H9 (cell line): Measurements from ENCODE around the gene TBC1D22A. TPM values are rescaled to one million over a fixed set of nuclear protein-coding genes. Genes with fewer than 3 reads are reported as not detected.

Experiments
- DNase-seq: peaks from one replicate; pipeline ENCODE4 v3.0.0-alpha.2; 2017
- H2AFZ ChIP-seq: one replicate; pipeline ENCODE4 v1.6.1; 2013; ENCODE audit warnings: mild to moderate bottlenecking, low read length, control low read depth, moderate library complexity
- H2AK5ac ChIP-seq: 2 replicates; pipeline ENCODE4 v1.6.1; 2013; ENCODE audit warnings: low read length, control low read depth, mixed read lengths; ENCODE audit not compliant: insufficient read length
- H2BK120ac ChIP-seq: one replicate; pipeline ENCODE4 v1.6.1; 2013; ENCODE audit warnings: low read depth, mild to moderate bottlenecking, low read length, control low read depth, inconsistent platforms; ENCODE audit not compliant: poor library complexity, severe bottlenecking
- H2BK12ac ChIP-seq: 2 replicates; pipeline ENCODE4 v1.6.1; 2013; ENCODE audit warnings: low read length, control low read depth, mixed read lengths, low read depth; ENCODE audit not compliant: insufficient read length
- H2BK15ac ChIP-seq: 2 replicates; pipeline ENCODE4 v1.6.1; 2013; ENCODE audit warnings: low read depth, low read length, control low read depth
- H2BK20ac ChIP-seq: one replicate; pipeline ENCODE4 v1.6.1; 2013; ENCODE audit warnings: low read depth, mild to moderate bottlenecking, low read length, control low read depth, inconsistent platforms; ENCODE audit not compliant: poor library complexity, severe bottlenecking
- H2BK5ac ChIP-seq: 2 replicates; pipeline ENCODE4 v1.6.1; 2013; ENCODE audit warnings: low read length, control low read depth, mixed read lengths; ENCODE audit not compliant: insufficient read length
- H3K14ac ChIP-seq: 2 replicates; pipeline ENCODE4 v1.6.1; 2013; ENCODE audit warnings: low read length, control low read depth; ENCODE audit not compliant: insufficient read depth
- H3K18ac ChIP-seq: 2 replicates; pipeline ENCODE4 v1.6.1; 2013; ENCODE audit warnings: low read depth, mild to moderate bottlenecking, mixed read lengths, low read length, control low read depth; ENCODE audit not compliant: insufficient read length
- H3K23ac ChIP-seq: 2 replicates; pipeline ENCODE4 v1.6.1; 2013; ENCODE audit warnings: low read length, control low read depth, mixed read lengths, low read depth; ENCODE audit not compliant: insufficient read length
- H3K23me2 ChIP-seq: 2 replicates; pipeline ENCODE4 v1.6.1; 2013; ENCODE audit warnings: low read depth, mild to moderate bottlenecking, mixed read lengths, low read length, control low read depth; ENCODE audit not compliant: insufficient read length, poor library complexity, severe bottlenecking
- H3K27ac ChIP-seq: 2 replicates; pipeline ENCODE4 v1.5.1; 2013; ENCODE audit warnings: low read length, control low read depth, mixed read lengths, low read depth; ENCODE audit not compliant: insufficient read length
- H3K27me3 ChIP-seq: 2 replicates; pipeline ENCODE4 v1.6.1; 2013; ENCODE audit warnings: low read length, control low read depth, inconsistent platforms; ENCODE audit not compliant: insufficient read depth
- H3K4ac ChIP-seq: 2 replicates; pipeline ENCODE4 v1.6.1; 2013; ENCODE audit warnings: low read depth, mild to moderate bottlenecking, control low read depth, inconsistent platforms, low read length, moderate library complexity
- H3K4me1 ChIP-seq: 2 replicates; pipeline ENCODE4 v1.6.1; 2013; ENCODE audit warnings: low read length, control low read depth, inconsistent platforms; ENCODE audit not compliant: insufficient read depth
- H3K4me2 ChIP-seq: 2 replicates; pipeline ENCODE4 v1.6.1; 2013; ENCODE audit warnings: low read length, control low read depth, mixed read lengths; ENCODE audit not compliant: insufficient read length, insufficient read depth
- H3K56ac ChIP-seq: 2 replicates; pipeline ENCODE4 v1.6.1; 2013; ENCODE audit warnings: low read depth, mild to moderate bottlenecking, mixed read lengths, low read length, control low read depth; ENCODE audit not compliant: insufficient read length
- H3K79me1 ChIP-seq: 2 replicates; pipeline ENCODE4 v1.6.1; 2013; ENCODE audit warnings: low read depth, mild to moderate bottlenecking, moderate library complexity, low read length, control low read depth, inconsistent platforms; ENCODE audit not compliant: insufficient read depth, poor library complexity, severe bottlenecking
- H3K79me2 ChIP-seq: 2 replicates; pipeline ENCODE4 v1.6.1; 2013; ENCODE audit warnings: low read length, control low read depth, inconsistent platforms; ENCODE audit not compliant: insufficient read depth
- H3K9ac ChIP-seq: 2 replicates; pipeline ENCODE4 v1.6.1; 2013; ENCODE audit warnings: low read length, control low read depth, mixed read lengths; ENCODE audit not compliant: insufficient read length; ENCODE audit errors: extremely low read depth
- H3K9me3 ChIP-seq: one replicate; pipeline ENCODE4 v1.6.1; 2013; ENCODE audit warnings: low read depth, low read length, inconsistent platforms; ENCODE audit not compliant: control insufficient read depth
- H3T11ph ChIP-seq: one replicate; pipeline ENCODE4 v1.6.1; 2013; ENCODE audit warnings: mild to moderate bottlenecking, low read length, control low read depth, inconsistent platforms
- H4K20me1 ChIP-seq: one replicate; pipeline ENCODE4 v1.6.1; 2013; ENCODE audit not compliant: control insufficient read depth, insufficient read length, insufficient read depth
- H4K5ac ChIP-seq: 2 replicates; pipeline ENCODE4 v1.6.1; 2013; ENCODE audit warnings: low read depth, mild to moderate bottlenecking, mixed read lengths, low read length, control low read depth; ENCODE audit not compliant: insufficient read length
- H4K8ac ChIP-seq: replicated peaks from 2 replicates; pipeline ENCODE4 v1.6.1; 2013; ENCODE audit warnings: low read length, control low read depth, mixed read lengths, low read depth; ENCODE audit not compliant: insufficient read length
- H4K91ac ChIP-seq: 2 replicates; pipeline ENCODE4 v1.6.1; 2013; ENCODE audit warnings: low read depth, mild to moderate bottlenecking, moderate library complexity, mixed read lengths, low read length, control low read depth; ENCODE audit not compliant: insufficient read length
- H3K27ac Mint-ChIP-seq, 3 experiments: 2 replicates in 2 of 3; 3 replicates in 1 of 3; pipeline ENCODE4 v1.8.0; 2020 to 2021; ENCODE audit warnings: mixed read lengths in 3 of 3, mild to moderate bottlenecking in 1 of 3, moderate library complexity in 1 of 3
- H3K27me3 Mint-ChIP-seq: 2 replicates; pipeline ENCODE4 v1.8.0; 2021; ENCODE audit warnings: low read depth, mild to moderate bottlenecking, moderate library complexity, mixed read lengths
- H3K36me3 Mint-ChIP-seq, 3 experiments: 2 replicates in 2 of 3; 3 replicates in 1 of 3; pipeline ENCODE4 v1.8.0; 2020 to 2021; ENCODE audit warnings: low read depth in 3 of 3, mixed read lengths in 3 of 3; ENCODE audit not compliant: insufficient read depth in 1 of 3
- H3K4me1 Mint-ChIP-seq, 2 experiments: 2 replicates each; pipeline ENCODE4 v1.8.0; 2020; ENCODE audit warnings: mixed read lengths in 2 of 2
- H3K4me3 Mint-ChIP-seq, 2 experiments: 2 replicates in 1 of 2; 3 replicates in 1 of 2; pipeline ENCODE4 v1.8.0; 2020 to 2021; ENCODE audit warnings: mild to moderate bottlenecking in 2 of 2, mixed read lengths in 2 of 2, moderate library complexity in 1 of 2
- H3K9me3 Mint-ChIP-seq, 2 experiments: 2 replicates in 1 of 2; 3 replicates in 1 of 2; pipeline ENCODE4 v1.8.0; 2020; ENCODE audit warnings: mild to moderate bottlenecking in 2 of 2, mixed read lengths in 2 of 2, moderate library complexity in 1 of 2
- WGBS: extraction: QIAGEN DNeasy Blood & Tissue Kit; methylation state at CpG from one replicate; pipeline ENCODE4 v1.1.7; 2013; ENCODE audit warnings: missing lambda C conversion rate, low lambda C conversion rate, mixed read lengths; ENCODE audit not compliant: insufficient read length; ENCODE audit errors: extremely low coverage; 5-methylcytosine and 5-hydroxymethylcytosine counted together
- total RNA-seq: library from RNA; stranded (reverse); gene quantifications from 2 replicates; pipeline ENCODE4 v1.2.1, GENCODE V29; 2021
- TF ChIP-seq, protein P1 (sequence below): fragments of 200-600 bp; sonication (generic); conservative IDR thresholded peaks from 3 replicates; pipeline ENCODE4 v1.8.0; 2021; ENCODE audit warnings: antibody characterized with exemption, mild to moderate bottlenecking

TBC1D22A gene
- total RNA-seq, 1 experiment from 2014 or later: 20.8 TPM

DNA sequence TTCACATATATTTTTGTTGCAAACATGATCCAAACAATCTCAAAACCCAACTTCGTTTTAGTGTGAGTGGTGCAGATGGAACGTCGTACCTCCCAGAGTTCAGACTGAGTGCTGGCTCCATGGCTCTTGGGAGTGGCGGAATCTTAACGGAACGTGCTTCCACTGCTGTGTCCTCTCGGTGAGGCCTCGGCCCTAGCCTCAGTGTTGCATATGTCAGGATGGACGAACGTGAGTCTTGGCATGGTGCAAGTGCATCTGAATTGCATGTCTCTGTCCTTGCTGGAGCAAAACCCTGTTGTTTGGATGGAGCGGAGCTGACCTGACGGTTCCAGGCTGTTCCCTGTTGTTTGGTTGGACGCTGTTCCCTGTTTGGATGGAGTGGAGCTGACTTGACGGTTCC lies 306.8 kb downstream of the TBC1D22A start:
- Histone ChIP-seq H3K79me1 (no peaks in the 10 kb centered on the region), H4K5ac (no peak overlapping the region), H4K20me1 (peaks cover 5% of the 10 kb centered on the region), H3K9me3 (no peaks in the 10 kb centered on the region), H2BK12ac (no peak overlapping the region), H2AK5ac (no peak overlapping the region), H3K4me1 (no peaks in the 10 kb centered on the region), H3K23me2 (no peaks in the 10 kb centered on the region), H2BK5ac (no peak overlapping the region), H2BK20ac (no peak overlapping the region), H3K14ac (no peak overlapping the region), H2BK15ac (no peak overlapping the region), H2BK120ac (no peak overlapping the region), H3K79me2 (no peaks in the 10 kb centered on the region), H3K4me2 (no peak overlapping the region), H3K23ac (no peak overlapping the region), H3K18ac (no peak overlapping the region), H3K4ac (no peak overlapping the region), H3K56ac (no peak overlapping the region), H3K27me3 (no peaks in the 10 kb centered on the region), H4K8ac (no peak overlapping the region), H3K27ac (no peak overlapping the region), H3T11ph (no peak overlapping the region), H2AFZ (no peak overlapping the region), H3K9ac (no peak overlapping the region), H4K91ac (no peak overlapping the region)
- no peak overlapping the region; a peak in 1 of 7 replicates for H3K27ac Mint-ChIP-seq
- H3K4me1 Mint-ChIP-seq: peaks cover 5 to 19% of the 10 kb centered on the region in 2 experiments
- TF ChIP-seq, protein P1, sequence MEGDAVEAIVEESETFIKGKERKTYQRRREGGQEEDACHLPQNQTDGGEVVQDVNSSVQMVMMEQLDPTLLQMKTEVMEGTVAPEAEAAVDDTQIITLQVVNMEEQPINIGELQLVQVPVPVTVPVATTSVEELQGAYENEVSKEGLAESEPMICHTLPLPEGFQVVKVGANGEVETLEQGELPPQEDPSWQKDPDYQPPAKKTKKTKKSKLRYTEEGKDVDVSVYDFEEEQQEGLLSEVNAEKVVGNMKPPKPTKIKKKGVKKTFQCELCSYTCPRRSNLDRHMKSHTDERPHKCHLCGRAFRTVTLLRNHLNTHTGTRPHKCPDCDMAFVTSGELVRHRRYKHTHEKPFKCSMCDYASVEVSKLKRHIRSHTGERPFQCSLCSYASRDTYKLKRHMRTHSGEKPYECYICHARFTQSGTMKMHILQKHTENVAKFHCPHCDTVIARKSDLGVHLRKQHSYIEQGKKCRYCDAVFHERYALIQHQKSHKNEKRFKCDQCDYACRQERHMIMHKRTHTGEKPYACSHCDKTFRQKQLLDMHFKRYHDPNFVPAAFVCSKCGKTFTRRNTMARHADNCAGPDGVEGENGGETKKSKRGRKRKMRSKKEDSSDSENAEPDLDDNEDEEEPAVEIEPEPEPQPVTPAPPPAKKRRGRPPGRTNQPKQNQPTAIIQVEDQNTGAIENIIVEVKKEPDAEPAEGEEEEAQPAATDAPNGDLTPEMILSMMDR: no peak
- no CpG with 5 or more reads among the region's 14 CpGs for WGBS
- no peaks in the 10 kb centered on the region for H3K27me3 Mint-ChIP-seq
- no peak overlapping the region for H3K4me3 Mint-ChIP-seq
- H3K36me3 Mint-ChIP-seq: peaks cover 0 to 5% (median 5%) of the 10 kb centered on the region in 3 experiments; a peak in 2 of 7 replicates
- no peaks in the 10 kb centered on the region; a peak in 1 of 5 replicates for H3K9me3 Mint-ChIP-seq
- no peak for DNase-seq
